ENCODE data around the gene SPECC1L.

SPECC1L gene

DNA sequence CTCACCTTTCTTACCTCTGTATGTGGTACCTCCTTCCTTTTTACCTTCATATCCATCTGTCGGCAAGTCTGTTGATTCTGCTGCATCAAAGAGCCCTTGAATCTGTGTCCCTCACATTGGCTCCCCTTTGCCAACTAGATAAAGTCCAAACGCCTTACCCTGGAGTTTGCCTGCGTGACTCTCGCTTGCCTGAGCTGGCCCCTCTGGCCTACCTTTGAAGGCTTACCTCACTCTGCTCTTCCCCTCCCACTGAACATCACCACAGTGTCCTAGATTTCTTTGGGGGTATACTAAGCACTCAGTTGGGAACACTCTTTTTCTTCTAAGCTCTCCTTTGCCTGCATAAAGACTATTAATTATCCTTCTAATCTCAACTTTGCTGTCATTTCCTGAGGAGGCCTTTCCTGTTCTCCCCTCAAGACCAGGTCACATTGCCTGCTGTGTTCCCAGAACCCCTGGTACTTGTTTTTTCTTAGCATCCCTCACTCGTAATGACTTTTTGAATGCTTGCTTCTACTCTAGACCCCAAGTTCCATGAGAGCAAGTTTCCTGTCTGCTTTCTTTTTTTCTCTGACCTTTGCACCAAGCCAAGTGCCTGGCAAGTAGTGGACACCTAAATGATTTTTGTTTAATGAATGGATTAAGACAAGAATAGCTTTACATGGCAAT is 89.0 kb downstream of the SPECC1L start:
- DNase-seq (ENCODE audit: low read depth): no peak
- no peak overlapping the region for H3K4me3 ChIP-seq (ENCODE audit: control insufficient read depth, low read depth, low read length)
- TF ChIP-seq, protein P1, sequence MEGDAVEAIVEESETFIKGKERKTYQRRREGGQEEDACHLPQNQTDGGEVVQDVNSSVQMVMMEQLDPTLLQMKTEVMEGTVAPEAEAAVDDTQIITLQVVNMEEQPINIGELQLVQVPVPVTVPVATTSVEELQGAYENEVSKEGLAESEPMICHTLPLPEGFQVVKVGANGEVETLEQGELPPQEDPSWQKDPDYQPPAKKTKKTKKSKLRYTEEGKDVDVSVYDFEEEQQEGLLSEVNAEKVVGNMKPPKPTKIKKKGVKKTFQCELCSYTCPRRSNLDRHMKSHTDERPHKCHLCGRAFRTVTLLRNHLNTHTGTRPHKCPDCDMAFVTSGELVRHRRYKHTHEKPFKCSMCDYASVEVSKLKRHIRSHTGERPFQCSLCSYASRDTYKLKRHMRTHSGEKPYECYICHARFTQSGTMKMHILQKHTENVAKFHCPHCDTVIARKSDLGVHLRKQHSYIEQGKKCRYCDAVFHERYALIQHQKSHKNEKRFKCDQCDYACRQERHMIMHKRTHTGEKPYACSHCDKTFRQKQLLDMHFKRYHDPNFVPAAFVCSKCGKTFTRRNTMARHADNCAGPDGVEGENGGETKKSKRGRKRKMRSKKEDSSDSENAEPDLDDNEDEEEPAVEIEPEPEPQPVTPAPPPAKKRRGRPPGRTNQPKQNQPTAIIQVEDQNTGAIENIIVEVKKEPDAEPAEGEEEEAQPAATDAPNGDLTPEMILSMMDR (conservative IDR thresholded peaks at IDR 0.05; ENCODE audit: control insufficient read depth, insufficient read depth, low read depth, low read length): no peak

DNA sequence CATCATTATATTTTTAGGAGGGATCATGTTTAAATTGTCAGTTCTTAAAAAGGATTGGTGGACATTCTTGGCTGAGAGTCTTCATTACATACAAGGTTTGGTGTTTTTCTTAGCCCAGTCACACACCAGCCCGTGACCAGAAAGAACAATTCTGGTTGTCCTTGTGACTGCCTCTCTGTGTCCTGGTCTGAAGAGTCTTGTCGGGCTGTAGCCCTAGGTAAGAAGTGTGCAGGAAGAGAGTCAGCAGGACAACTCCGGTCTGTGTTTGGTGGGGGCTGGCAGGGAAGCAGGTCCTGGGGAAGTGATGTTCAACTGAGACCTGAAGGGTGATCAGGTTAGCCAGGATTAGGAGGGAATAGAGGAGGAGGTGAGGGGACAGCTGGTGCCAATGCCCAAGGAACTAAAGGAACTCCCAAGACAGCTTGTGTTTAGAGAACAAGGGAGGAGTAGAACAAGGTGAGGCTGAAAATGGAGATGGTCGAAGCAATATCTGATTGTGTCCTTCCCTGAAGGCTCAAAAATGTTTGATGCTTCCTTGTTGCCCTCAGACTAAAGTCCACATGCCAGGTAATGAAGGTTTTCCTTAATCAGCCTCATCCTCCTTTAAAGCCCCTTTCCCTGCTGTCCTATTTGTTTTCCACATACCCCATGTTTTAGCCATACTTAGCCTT is 91.5 kb downstream of the SPECC1L start:
- H3K4me3 ChIP-seq (ENCODE audit: control insufficient read depth, low read depth, low read length): no peak overlapping the region
- no peak for DNase-seq (ENCODE audit: low read depth)
- TF ChIP-seq, protein P1 (conservative IDR thresholded peaks at IDR 0.05; ENCODE audit: control insufficient read depth, insufficient read depth, low read depth, low read length): no peak

DNA sequence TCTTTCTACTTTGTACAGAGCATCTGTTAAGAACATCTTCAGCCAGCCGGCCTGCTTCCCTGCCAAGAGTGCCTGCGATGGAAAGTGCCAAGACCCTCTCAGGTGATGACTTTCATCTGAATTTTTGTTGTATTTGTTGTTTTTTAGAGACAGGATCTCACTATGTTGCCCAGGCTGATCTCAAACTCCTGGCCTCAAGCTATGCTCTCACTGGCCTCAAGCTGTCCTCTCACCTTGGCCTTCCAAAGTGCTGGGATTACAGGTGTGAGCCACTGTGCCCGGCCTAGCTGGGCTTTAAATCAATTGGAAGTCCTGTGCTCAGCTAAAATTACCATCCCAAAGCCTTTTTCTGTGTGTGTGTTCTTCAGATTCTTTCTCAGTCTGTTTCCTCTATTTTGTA is 92.6 kb downstream of the SPECC1L start:
- no peak overlapping the region for H3K4me3 ChIP-seq (ENCODE audit: control insufficient read depth, low read depth, low read length)
- DNase-seq (ENCODE audit: low read depth): no peak
- TF ChIP-seq, protein P1 (conservative IDR thresholded peaks at IDR 0.05; ENCODE audit: control insufficient read depth, insufficient read depth, low read depth, low read length): no peak

DNA sequence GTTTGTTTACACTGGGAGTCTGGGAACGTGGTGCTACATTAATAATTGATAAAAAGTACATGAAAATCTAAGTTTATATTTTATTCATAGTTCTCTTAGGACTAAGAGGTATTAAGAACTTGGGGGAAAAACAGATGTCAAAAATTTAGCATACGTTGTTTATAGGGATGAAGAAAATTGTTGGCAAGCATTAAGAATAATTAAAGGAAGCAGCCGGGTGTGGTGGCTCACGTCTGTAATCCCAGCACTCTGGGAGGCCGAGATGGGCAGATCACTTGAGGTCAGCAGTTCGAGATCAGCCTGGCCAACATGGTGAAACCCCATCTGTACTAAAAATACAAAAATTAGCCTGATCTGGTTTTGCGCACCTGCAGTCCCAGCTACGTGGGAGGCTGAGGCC is 96.1 kb downstream of the SPECC1L start:
- TF ChIP-seq, protein P1 (conservative IDR thresholded peaks at IDR 0.05; ENCODE audit: control insufficient read depth, insufficient read depth, low read depth, low read length): no peak
- no peak for DNase-seq (ENCODE audit: low read depth)
- no peak overlapping the region for H3K4me3 ChIP-seq (ENCODE audit: control insufficient read depth, low read depth, low read length)

DNA sequence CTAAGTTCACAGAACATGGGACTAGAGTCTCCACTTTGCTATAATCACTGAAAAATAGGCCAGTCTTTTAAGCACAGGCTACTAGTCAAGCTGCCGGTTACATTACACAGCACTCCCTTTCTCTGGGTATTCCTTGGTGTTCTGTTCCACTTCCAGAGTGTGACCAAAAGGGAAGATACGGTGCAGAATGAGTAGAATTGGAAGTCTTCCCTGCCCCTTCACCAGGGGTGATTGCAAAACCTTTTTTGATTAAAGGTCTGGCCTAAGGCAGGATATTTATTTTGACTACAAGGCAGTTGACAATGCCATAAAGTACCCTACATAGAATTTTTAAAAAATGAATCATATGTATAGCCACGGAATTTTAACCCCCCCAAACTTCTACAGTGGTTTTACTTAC is 97.2 kb downstream of the SPECC1L start:
- peak; percentile 18 for DNase-seq (ENCODE audit: low read depth)
- no peak overlapping the region for H3K4me3 ChIP-seq (ENCODE audit: control insufficient read depth, low read depth, low read length)
- TF ChIP-seq, protein P1 (conservative IDR thresholded peaks at IDR 0.05; ENCODE audit: control insufficient read depth, insufficient read depth, low read depth, low read length): no peak

DNA sequence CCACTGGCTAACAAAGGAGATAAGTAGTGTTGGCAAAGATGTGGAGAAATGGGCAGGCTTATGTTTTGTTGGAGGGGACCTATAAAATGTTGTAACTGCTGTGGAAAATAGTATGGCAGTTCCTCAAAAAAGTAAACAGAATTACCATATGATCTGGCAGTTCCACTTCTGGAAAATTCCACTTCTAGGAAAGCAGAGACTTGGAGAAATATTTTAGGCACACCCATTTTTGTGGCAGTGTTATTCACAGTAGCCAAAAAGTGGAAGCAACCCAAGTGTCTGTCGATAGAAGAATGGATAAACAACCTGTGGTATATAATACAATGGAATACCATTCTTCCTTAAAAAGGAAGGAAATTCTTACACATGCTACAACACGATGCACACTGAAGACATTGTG is 99.8 kb downstream of the SPECC1L start:
- TF ChIP-seq, protein P1 (conservative IDR thresholded peaks at IDR 0.05; ENCODE audit: control insufficient read depth, insufficient read depth, low read depth, low read length): no peak
- DNase-seq (ENCODE audit: low read depth): no peak

More for the DNA sequence above, 99.8 kb downstream of the SPECC1L start:
- H3K4me3 ChIP-seq (ENCODE audit: control insufficient read depth, low read depth, low read length): no peak overlapping the region

Data from fibroblast of mammary gland (primary cell).